K562 (cell line): Measurements from ENCODE around the gene CYP11A1. TPM values are rescaled to one million over a fixed set of nuclear protein-coding genes. Genes with fewer than 3 reads are reported as not detected.

ENCODE experiments used
- BRD4 ChIP-seq: fragments of 200-600 bp; sonication (generic); IDR thresholded peaks from 2 replicates; pipeline ENCODE4 v1.6.1; 2017; ENCODE audit warnings: inconsistent platforms
- CHD4 ChIP-seq: fragments of 200-600 bp; sonication (generic); IDR thresholded peaks from 3 replicates; pipeline ENCODE4 v1.6.1; 2012; ENCODE audit warnings: low read depth, mild to moderate bottlenecking, mixed read lengths, low read length, inconsistent platforms; ENCODE audit not compliant: insufficient read depth, insufficient replicate concordance, poor library complexity, severe bottlenecking
- FUS ChIP-seq: fragments of 200-400 bp; formaldehyde crosslinking; optimal IDR thresholded peaks from 2 replicates; pipeline ENCODE3; 2017; ENCODE audit warnings: low read depth, low read length
- GTF2E2 ChIP-seq: fragments of 200-800 bp; sonication (Bioruptor generic); IDR thresholded peaks from 2 replicates; pipeline ENCODE4 v1.6.1; 2016; ENCODE audit warnings: missing genetic modification characterization, missing compliant biosample characterization
- HDAC2 ChIP-seq: fragments of 450-650 bp; IDR thresholded peaks from 2 replicates; pipeline ENCODE4 v1.6.1; 2016; ENCODE audit warnings: mild to moderate bottlenecking
- ID3 ChIP-seq, 2 experiments: fragments of 250-450 bp in 1 of 2; fragments of 450-650 bp in 1 of 2; sonication (Bioruptor Pico) in 1 of 2; IDR thresholded peaks; 2 replicates each; pipeline versions ENCODE4 v1.6.1 to v1.8.0; 2016 to 2021; ENCODE audit warnings: mild to moderate bottlenecking in 2 of 2, moderate library complexity in 2 of 2, missing compliant biosample characterization in 1 of 2, missing genetic modification characterization in 1 of 2
- MEF2D ChIP-seq: conservative IDR thresholded peaks from 2 replicates; pipeline ENCODE4 v1.6.1; 2016; ENCODE audit warnings: low read depth, missing genetic modification characterization, missing compliant biosample characterization
- NFRKB ChIP-seq: fragments of 450-650 bp; IDR thresholded peaks from 2 replicates; pipeline ENCODE4 v1.6.1; 2016; ENCODE audit warnings: low read depth
- PHB ChIP-seq: fragments of 250-450 bp; sonication (Bioruptor Pico); IDR thresholded peaks from 2 replicates; pipeline ENCODE4 v1.5.0; 2021
- POLR2H ChIP-seq: IDR thresholded peaks from 2 replicates; pipeline ENCODE4 v1.6.1; 2016; ENCODE audit warnings: missing genetic modification characterization, low read depth, mild to moderate bottlenecking, control low read depth, missing compliant biosample characterization, moderate library complexity
- PREB ChIP-seq: sonication (generic); formaldehyde crosslinking; IDR thresholded peaks from 2 replicates; pipeline ENCODE4 v1.8.1; 2023; ENCODE audit warnings: mild to moderate bottlenecking, missing genetic modification reagents
- SMC3 ChIP-seq: conservative IDR thresholded peaks from 2 replicates; pipeline ENCODE4 v1.6.1; 2011; ENCODE audit warnings: low read depth, low read length, improper control_type of control experiment; ENCODE audit not compliant: insufficient read depth
- STAG1 ChIP-seq: sonication (generic); formaldehyde crosslinking; IDR thresholded peaks from 2 replicates; pipeline ENCODE4 v1.5.0; 2020; ENCODE audit warnings: missing genetic modification reagents, borderline replicate concordance
- TCFL5 ChIP-seq: fragments of 250-450 bp; sonication (Bioruptor Pico); conservative IDR thresholded peaks from 2 replicates; pipeline ENCODE4 v1.6.1; 2021; ENCODE audit warnings: mild to moderate bottlenecking, moderate library complexity, matching md5 sums
- TFAM ChIP-seq: fragments of 250-450 bp; sonication (Bioruptor Pico); conservative IDR thresholded peaks from 2 replicates; pipeline ENCODE4 v1.5.0; 2021; ENCODE audit warnings: mild to moderate bottlenecking, moderate library complexity
- ZBTB2 ChIP-seq: fragments of 450-650 bp; IDR thresholded peaks from 2 replicates; pipeline ENCODE4 v1.6.1; 2016; ENCODE audit warnings: antibody characterized with exemption
- ZBTB43 ChIP-seq: sonication (generic); formaldehyde crosslinking; IDR thresholded peaks from 2 replicates; pipeline ENCODE4 v1.8.0; 2023; ENCODE audit warnings: mild to moderate bottlenecking, missing genetic modification reagents
- ZMIZ1 ChIP-seq, 2 experiments: fragments of 150-350 bp in 1 of 2; IDR thresholded peaks; 2 replicates each; pipeline ENCODE4 v1.6.1; 2012 to 2016; ENCODE audit warnings: low read depth in 2 of 2, low read length in 2 of 2, mild to moderate bottlenecking in 1 of 2, moderate library complexity in 1 of 2
- ZNF197 ChIP-seq: fragments of 200-800 bp; sonication (Bioruptor generic); IDR thresholded peaks from 2 replicates; pipeline ENCODE4 v1.6.1; 2016; ENCODE audit warnings: low read depth, missing genetic modification characterization, missing compliant biosample characterization
- ZNF583 ChIP-seq: fragments of 250-450 bp; sonication (Bioruptor Pico); IDR thresholded peaks from 2 replicates; pipeline ENCODE4 v1.4.0; 2020
- polyA plus RNA-seq, 8 experiments: library from polyadenylated mRNA; depleted of rRNA in 4 of 8; stranded (reverse) in 5 of 8; unstranded in 3 of 8; fragments of >200 nt; fragmentation: Nextera tagmentation in 2 of 8; fragmentation: Illumina TruSeq in 1 of 8; extraction: Ambion mirVana in 2 of 8; extraction: Trizol in 1 of 8; gene quantifications; 2 replicates each; pipeline versions ENCODE4 v1.2.1 to v1.2.3, GENCODE V29; 2011 to 2014; ENCODE audit warnings: inconsistent platforms in 1 of 8, missing spikeins in 1 of 8
- total RNA-seq, 7 experiments: library from RNA; depleted of rRNA in 6 of 7; stranded (reverse); fragments of >200 nt in 6 of 7; fragmentation: Illumina TruSeq in 2 of 7; extraction: Trizol in 2 of 7; gene quantifications; 2 replicates each; pipeline versions ENCODE4 v1.2.1 to v1.2.3, GENCODE V29; 2011 to 2021; ENCODE audit warnings: low replicate concordance in 1 of 7

Gene CYP11A1
- total and polyA plus RNA-seq, 9 of the 15 experiments (the other 6 are each of a cell fraction or from before 2014, with no cell fraction given), result 0.06 to 0.24 (median 0.10) TPM; not detected in 4

GRCh38 chr15:74392902-74393301 is 25.5 kb upstream of the CYP11A1 start (continued):
- TF ChIP-seq ZBTB2 (no peak), TFAM (CRISPR knock-in tag) (no peak), MEF2D (no peak; the same call in 1 of the 2 replicates), SMC3 (no peak), PREB (CRISPR knock-in tag) (no peak), BRD4 (no peak), ZMIZ1 (IDR thresholded peaks at IDR 0.05; ENCODE audit: low read depth in 2 of 2, low read length in 2 of 2) (no peak), TCFL5 (CRISPR knock-in tag) (no peak), PHB (CRISPR knock-in tag) (no peak), STAG1 (CRISPR knock-in tag) (no peak), FUS (no peak), NFRKB (no peak), ID3 (CRISPR knock-in tag; IDR thresholded peaks at IDR 0.05) (no peak), ID3 (tag; IDR thresholded peaks at IDR 0.05) (peak; percentile 64; the same call in 1 of the 2 replicates), POLR2H (no peak), ZNF197 (CRISPR knock-in tag) (no peak), HDAC2 (no peak), CHD4 (no peak), ZBTB43 (CRISPR knock-in tag) (no peak), GTF2E2 (no peak), ZNF583 (CRISPR knock-in tag) (peak; percentile 65; the same call in 1 of the 2 replicates)
